Hindlimb muscle (tissue), 1 donor: ENCODE results near the gene ABCD4. TPM values are rescaled to one million over a fixed set of nuclear protein-coding genes. Genes with fewer than 3 reads are reported as not detected.
"Not testable (repeated sequence)": the region's sequence is repeated elsewhere in the genome, so short reads cannot be mapped to it uniquely, and the experiment has no call there.

Source experiments
- DNase-seq: peaks from one replicate; pipeline ENCODE4 v3.0.0-alpha.2; 2013
- polyA plus RNA-seq: library from polyadenylated mRNA; unstranded; fragments of 120-200 nt; gene quantifications from one replicate; pipeline ENCODE4 v1.2.1, GENCODE V29; 2013; ENCODE audit not compliant: insufficient read length

ABCD4 gene
- polyA plus RNA-seq, 1 donor = 65.0 TPM

DNA sequence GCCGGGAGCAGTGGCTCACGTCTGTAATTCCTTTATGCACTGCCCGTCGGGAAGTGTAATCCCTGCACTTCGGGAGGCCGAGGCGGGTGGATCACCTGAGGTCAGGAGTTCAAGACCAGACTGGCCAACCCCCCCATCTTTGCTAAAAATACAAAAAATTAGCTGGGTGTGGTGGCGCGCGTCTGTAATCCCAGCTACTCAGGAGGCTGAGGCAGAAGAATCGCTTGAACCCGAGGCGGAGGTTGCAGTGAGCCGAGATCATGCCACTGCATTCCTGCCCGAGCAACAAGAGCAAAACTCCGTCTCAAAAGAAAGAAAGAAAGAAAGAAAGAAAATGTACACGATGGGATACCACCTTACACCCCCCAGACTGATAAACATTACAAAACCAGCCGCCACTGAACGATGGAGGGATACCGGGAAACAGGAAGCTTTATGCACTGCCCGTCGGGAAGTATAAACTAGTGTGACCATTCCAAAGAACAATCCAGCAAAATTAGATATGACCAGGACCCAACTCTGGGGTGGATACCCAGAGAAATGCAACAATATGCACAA lies 1.1 kb downstream of the ABCD4 start:
- no peak for DNase-seq

DNA sequence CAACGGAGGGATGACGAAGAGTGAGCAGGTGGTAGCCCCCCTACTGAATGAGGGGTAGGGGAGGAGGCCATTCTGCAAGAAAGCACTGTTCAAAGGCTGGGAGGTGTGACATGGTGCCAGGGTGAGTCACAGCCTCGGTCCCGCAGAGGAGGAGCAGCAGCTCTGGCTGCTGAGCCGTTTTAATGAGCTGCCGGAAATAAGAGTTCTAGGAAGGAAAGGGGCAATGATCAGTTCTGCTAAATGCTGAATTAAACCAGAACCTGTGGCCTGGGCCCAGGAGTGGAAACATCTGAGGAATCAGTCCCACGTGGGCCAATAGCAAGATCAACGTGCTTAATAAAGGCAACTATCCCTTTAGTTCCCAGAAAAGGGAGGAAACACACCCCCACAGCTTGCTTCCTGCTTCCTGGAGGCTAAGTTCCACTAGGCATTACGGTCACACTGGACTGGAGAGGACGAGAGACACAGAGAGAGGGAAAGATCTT lies 3.6 kb downstream of the ABCD4 start:
- DNase-seq = no peak

DNA sequence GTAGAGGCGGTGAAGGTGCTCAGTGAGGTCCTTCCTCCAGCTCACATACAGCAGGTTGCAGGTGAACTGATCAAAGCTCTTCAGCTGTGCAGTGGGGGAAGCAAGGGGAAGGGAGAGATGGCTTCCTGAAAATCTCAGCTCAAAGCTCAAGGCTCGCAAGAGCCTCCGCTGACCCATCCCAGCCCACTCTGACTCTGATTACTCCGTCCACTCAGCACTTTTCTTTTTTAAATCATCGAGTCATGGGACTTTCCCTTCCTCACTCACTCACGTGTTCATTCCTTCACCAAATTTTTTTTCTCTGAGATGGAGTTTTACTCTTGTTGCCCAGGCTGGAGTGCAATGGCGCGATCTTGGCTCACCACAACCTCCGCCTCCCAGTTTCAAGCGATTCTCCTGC lies 4.7 kb downstream of the ABCD4 start:
- no peak for DNase-seq

DNA sequence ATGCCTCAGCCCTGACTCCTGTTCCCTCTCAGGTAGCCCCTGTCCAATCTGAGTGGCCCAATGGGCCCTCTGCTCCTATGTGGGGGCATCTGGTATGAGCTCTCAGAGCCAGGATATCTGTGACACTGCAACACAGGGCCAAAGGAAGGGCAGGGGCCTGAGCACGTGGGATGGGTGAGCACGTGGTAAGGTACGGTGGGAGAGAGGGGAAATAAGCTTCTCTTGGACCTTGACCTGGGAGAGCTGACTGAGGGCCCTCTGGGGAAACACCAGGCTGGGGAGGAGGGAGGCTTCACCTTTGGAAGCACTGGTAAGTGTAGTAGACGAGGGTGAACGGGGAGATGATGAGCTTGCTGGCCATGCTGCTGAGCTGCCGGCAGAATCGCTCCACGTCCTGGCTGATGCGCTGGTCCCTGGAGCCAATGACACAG lies 6.7 kb downstream of the ABCD4 start:
- no peak for DNase-seq

DNA sequence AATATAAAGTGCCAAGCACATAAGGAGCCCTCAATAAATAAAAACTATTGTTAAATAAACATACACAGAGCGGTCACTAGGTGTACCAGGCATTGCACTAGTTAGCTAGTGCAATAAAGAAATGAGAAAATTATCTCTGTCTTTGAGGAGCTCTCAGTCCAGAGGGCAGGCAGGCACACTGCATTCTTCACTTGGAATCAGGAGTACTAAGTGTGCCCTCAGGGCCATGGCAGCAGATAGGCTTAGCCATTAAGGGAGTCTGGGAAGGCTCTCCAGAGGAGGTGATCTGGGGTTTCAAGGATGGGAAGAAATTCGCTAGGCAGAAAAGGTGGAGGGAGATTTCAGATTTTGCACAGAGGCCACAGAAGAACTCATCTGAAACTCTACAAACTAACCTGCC lies 9.1 kb downstream of the ABCD4 start:
- DNase-seq = no peak

DNA sequence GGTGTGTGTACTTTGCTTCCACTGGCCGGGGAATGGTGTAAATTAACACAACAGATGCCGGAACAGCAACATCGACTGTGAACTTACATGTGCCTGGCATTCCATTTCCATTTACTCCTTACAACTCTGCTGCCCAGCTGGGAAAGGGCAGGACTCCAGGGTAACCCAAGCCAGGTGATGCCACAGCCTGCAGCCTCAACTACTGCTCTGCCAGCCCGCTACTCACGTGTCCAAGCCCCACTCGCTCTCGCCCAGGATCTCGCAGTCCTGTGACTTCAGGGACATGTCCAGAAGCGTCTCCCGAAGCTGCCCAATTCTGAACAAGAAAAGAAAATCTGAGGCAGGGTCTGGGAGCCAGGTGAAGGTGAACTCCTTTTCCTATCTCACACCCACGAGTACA lies 10.7 kb downstream of the ABCD4 start:
- no peak for DNase-seq

DNA sequence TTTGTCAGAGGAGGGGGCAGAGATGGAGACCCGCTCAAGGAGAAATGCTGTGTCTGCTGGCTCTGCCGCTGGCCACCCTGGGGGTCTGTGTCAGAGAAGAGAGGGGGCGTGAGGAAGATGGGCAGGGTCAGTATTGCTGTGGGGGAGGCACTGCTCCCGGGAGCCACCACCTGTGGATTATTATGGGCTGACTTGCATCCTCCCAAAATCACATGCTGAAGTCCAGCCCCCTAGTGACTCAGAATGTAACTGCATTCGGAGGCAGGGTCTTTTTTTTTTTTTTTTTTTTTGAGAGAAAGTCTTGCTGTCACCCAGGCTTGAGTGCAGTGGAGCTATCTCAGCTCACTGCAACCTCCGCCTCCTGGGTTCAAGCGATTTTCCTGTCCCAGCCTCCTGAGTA lies 12.3 kb downstream of the ABCD4 start:
- no peak for DNase-seq

DNA sequence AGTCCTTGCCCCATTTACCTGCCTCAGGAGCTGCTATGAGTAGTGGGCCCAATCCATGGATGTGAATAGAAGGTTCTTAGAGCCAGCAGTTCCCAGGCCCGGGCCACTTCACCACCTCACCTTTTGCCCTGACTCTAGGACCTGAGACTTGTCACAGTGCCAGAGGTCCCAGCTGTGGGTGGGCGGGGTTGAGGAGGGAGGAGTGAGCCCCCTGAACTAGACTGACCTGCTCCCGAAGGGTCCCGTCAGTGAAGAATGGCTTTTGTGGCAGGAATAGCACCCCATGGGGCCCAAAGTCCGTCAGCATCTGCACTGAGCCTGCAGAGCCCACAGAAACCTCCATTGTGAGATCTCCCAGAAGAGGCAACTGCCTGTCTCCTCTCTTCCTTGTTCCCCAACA lies 12.9 kb downstream of the ABCD4 start:
- no peak for DNase-seq

DNA sequence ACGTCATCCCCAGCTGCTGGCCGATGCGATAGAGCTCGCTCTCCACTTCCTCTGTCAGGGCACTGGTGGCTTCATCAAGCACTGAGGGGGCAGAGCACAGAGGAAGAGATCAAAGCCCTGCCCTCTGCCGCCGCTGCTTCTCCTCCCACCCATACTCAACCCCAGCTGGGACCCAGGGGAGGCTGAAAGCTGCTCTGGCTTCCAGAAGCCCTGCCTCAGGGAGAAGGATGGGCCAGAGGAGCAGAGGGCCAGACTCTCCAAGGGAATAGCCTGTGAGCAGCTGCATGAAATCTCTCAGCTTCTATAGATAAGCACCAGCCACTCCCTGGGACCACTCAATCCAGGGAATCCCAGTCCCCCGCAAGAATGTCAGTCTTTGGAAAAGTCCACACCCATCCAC lies 16.0 kb downstream of the ABCD4 start:
- no peak for DNase-seq

DNA sequence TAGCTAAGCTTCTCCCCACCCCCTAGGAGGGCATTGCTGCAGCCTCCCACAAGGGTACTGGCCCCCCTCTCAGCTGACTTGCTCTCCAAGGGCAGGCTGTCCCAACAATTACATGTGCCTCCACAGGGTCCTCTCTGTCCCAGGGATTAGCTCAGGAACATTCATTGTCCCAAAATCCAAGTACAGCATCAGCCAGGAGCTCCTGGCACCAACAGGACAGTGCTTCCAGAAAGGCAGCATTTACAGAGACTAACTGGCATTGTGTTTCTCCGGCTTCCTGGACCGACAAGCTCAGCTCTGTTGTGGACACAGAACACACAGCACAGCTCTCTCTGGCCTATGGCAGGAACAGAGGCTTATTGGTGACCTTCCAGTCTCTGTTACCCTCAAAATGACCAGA lies 21.7 kb downstream of the ABCD4 start:
- no peak for DNase-seq

DNA sequence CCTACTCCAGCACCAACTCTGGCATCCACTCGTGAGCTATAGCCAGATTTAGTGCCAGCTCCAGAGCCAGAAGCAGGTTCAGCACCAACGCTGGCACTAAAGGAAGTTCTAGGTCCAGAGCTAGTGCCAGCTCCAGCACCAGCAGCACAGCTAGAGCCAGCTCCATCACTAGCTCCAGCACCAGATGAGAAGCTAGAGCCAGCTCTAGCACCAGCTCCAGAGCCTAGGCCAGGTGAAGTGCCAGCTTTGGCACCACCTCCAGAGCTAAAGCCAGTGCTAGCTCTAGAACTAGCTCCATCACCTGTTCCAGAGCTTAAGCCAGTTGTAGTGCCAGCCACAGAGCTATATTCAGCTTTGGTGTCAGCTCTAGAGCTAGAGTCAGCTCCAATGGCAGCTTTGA lies 24.7 kb downstream of the ABCD4 start:
- no peak for DNase-seq

DNA sequence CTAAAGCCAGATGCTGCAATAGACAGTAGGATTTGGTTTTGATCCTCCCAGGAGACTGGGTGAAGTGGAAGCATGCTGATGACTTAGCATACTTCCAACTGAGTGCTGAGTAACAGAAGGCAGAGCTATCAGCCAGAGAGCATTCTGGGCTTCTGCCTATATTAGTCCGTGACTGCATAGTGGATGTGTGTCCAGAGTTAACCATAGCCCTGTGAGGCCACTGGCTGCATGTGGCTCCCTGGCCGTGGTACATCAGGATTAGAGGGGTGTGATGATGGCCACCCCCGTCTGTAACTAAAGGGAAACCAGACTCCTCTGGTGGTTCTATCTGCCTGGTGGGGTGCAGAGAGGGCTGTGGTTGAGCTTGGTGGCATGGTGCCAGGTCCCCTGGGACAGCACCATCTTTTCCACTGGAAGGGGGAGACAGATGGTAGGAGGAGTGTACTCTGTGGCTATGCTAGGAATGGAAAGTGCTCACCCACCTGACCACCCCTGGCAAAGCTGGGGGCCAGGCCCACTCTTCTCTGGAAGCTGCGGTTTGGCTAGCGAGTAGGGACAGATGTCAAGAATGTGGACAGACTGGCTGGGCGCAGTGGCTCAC lies 27.4 kb downstream of the ABCD4 start:
- no peak for DNase-seq

DNA sequence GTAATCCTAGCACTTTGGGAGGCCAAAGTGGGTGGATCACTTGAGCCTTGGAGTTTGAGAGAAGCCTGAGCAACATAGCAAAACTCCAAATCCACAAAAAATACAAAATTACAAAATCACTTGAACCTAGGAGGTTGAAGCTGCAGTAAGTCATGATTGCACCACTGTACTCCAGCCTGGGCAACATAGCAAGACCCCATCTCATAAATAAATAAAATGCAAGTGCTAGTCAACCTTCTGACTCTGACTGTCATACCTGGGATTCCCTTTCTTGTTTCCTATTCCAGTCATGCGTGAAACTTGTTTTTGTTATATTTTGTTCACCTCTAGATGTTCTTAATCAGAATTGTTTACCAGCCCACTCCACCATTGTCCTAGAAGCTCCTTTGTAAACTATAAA lies 31.4 kb downstream of the ABCD4 start:
- DNase-seq = no peak

DNA sequence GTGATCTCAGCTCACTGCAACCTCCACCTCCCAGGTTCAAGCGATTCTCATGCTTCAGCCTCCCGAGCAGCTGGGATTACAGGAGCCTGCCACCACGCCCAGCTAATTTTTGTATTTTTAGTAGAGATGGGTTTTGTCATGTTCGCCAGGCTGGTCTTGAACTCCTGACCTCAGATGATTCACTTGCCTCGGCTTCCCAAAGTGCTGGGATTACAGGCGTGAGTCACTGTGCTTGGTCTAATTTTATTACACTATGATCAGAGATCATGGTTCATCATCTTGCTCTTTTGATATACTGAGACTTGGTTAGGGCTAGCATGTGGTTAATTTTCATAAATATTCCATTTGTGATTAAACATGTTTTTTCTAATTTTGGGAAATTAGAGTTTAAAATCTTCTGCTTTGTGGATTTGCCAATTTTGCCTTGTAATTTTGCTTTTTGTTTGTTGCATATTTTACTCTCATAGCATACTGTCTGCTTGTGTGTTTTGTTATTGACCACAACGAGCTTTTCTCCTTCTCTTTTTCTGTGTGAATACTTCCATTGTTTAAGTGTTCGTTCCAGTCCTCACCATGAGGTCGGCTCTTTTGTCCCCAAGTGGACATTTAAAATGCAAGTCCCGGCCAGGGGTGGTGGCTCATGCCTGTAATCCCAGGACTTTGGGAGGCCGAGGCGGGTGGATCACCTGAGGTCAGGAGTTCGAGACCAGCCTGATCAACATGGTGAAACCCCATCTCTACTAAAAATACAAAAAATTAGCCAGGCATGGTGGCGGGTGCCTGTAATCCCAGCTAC lies 32.2 kb downstream of the ABCD4 start:
- DNase-seq = not testable (repeated sequence)

DNA sequence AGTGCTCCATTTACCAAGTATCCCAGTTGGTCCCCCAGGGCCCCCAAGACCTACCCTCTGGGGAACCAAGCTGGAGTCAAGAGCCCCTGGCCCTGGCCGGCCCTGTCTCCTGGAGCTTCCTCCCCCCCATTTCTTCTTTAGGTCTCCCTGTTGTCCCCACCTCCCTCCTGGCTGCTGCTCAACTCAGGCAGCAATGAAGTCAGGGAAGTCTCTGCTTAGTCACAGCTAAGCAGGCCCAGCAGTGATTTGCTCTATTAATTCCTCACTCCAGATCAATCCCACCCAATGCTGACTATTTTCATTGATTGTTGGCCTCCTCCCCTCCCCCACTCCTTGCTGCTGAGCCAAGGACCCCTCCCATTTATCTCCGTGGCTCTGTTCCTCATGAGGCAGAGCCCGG lies 35.1 kb downstream of the ABCD4 start:
- DNase-seq = no peak

DNA sequence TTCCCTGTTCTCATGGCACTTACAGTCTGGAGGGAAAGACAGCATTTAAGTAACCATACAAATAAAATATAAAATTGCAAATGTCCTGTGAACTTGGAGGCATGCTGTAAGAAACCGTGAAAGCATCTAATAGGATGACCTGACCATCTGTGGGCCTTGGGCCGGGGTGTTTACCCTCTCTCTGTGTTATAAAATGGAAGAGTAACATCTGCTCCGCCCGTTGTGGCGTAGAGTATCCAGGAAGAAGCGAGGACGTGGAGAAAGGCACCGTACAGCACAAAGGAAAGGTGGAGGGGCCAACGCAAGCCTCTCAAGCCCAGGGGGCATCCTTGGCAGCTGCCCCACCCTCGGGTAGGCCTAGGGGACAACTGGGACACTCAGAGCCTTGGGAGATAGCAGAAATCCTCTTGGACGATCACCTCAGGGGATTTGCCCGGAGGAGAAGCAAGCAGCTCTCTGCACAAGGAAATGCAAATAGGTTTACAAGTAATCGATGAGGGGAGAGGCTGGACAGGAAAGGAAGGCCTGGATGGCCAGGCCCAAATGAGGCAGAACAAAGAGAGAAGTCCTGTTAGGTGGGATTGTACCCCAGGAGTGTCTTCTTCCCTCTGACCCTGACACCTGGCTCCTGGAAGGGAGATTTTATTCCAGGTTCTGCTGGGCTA lies 37.3 kb downstream of the ABCD4 start:
- no peak for DNase-seq

DNA sequence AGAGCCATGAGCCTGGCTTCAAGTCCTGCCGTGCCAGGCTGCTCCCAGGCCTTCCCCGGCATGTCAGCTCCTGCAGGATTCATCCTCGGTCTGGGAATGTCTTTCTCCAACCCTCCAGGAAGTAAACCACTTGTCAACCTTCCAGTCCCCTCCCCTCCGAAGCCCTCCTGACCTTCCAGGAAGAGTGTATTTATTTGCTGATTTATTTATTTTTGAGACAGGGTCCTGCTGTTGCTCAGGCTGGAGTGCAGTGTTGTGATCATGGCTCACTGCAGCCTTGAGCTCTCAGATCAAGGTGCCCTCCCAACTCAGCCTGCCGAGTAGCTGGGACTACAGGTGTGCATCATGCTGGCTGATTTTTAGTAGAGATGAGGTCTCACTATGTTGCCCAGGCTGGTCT lies 38.8 kb downstream of the ABCD4 start:
- no peak for DNase-seq

DNA sequence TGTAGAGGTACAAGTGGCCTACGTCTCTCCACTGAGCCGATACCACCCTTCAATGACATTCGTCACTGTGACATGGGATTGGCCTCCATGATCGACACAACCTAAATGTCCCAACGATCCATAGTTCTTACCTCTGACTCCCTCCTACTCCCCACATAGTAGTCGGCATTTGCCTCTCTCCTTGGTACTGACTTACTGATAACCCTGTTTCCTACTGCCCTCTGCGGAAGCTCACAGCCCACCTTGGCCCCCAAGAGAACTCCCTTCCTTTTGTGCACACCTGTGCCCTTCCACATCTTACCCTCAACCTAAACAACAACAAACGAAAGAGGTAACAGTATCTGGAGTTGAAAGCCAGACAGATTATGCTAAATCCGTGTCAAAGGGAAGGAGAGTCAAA lies 39.6 kb downstream of the ABCD4 start:
- DNase-seq = no peak

DNA sequence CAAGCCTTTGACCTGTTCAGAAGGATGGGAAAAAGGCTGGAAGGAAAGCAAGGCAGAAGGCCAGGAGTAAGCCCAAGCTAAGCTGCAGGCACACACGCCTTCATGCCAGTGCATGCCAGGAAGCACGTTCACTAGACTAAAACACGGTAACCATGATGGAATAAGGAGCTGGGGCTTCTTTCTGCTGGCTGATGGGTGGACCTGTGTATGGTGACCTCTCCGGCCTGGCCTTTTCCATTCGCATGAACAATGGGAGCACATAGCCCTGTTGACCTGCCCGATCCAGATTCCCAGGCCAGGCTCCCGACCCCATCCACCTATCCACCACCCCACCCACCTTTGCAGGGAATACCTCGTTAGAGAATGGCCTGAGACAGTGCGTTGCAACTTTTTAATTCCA lies 40.7 kb downstream of the ABCD4 start:
- DNase-seq = no peak

DNA sequence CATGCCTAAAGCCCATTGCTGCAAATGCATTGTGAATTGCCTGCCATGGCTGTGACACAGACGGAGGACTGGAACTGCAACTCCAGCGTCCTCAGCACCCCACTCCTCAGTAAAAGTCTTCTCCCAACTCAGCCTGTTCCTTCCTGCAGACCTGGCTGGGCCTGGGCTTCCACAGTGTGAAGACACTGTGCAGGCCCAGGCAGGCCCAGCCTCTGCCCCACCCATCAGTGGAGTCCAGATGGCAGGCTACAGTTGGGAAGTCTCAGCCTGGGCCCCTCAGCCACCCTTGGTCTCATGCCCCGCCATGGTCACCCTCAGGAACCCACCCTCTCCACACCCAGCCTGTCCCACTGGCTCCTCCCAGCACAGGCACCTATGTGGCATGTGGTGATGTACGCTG lies 41.4 kb downstream of the ABCD4 start:
- DNase-seq = no peak

DNA sequence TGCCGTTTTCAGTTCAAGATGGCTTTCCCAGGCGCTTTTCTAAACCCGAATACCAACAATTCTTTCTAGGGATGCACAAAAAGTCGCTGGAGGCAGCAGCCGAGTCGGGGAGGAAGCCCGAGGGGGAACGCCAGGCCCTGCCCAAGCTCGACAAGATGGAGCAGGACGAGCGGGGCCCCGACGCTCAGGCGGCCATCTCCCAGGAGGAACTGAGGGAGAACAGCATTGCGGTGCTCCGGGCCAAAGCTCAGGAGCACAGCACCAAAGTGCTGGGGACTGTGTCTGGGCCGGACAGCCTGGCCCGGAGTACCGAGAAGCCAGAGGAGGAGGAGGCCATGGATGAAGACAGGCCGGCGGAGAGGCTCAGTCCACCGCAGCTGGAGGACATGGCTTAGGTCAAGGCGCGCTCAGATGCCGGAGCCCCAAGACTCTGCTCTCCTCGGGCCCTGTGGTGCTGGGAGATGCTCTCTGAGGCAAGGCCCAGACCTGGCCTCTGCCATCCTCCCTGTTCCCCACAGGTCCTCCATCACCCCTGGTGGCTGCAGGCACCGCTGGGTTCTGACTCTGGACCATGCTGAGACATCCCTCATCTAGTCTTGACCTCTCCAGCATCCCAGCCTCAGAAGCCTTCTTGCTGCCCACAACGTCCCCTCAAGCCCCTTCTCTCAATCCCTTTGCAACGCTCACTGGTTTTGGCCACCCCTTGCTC lies 42.1 kb downstream of the ABCD4 start:
- DNase-seq = no peak

DNA sequence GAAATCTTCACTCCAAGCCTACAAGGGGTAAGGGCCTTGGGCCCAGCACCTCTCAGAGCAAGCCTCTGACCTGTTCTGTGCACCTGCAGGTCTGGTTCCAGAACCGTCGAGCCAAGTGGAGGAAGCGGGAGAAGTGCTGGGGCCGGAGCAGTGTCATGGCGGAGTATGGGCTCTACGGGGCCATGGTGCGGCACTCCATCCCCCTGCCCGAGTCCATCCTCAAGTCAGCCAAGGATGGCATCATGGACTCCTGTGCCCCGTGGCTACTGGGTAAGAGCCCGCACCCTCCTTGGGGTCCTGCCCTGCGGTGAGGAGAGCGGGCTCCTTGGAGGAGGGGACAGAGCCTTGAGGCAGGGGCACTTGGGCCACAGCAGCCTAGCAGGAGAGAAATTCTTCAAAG lies 43.2 kb downstream of the ABCD4 start:
- DNase-seq = no peak

DNA sequence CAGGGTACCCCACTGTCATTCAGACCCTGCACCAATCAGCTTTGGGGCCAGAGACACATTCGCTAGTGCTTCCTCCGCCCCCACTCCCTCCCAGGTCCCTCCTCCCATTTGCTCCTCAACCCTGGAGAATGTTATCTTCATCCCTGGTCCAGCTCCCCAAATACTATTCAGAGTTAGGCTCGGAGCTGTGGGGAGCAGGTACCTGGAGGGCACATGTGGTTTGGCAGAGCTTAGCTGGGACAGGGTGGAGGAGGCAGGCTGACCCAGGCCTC lies 44.0 kb downstream of the ABCD4 start:
- no peak for DNase-seq
